Spinal cord (tissue), 10 donors: ENCODE measurements around the gene NCOA1. TPM values are rescaled to one million over a fixed set of nuclear protein-coding genes. Genes with fewer than 3 reads are reported as not detected.

Experiments
- DNase-seq, 6 donors: peaks; one replicate each; pipeline versions ENCODE4 v3.0.0 to v3.0.0-alpha.2; 2013 to 2015; ENCODE audit warnings: low spot score in 6 of 6, low read depth in 4 of 6
- H3K27ac ChIP-seq: one replicate; pipeline ENCODE4 v1.5.1; 2013; ENCODE audit warnings: low read depth, low read length, control low read depth
- H3K27me3 ChIP-seq: one replicate; pipeline ENCODE4 v1.6.1; 2013; ENCODE audit warnings: low read length; ENCODE audit not compliant: control insufficient read depth, insufficient read depth
- H3K36me3 ChIP-seq: one replicate; pipeline ENCODE4 v1.6.1; 2013; ENCODE audit warnings: low read length; ENCODE audit not compliant: control insufficient read depth, insufficient read depth
- H3K4me1 ChIP-seq: one replicate; pipeline ENCODE4 v1.6.1; 2013; ENCODE audit warnings: low read length; ENCODE audit not compliant: control insufficient read depth, insufficient read depth
- H3K4me3 ChIP-seq: one replicate; pipeline ENCODE4 v1.5.1; 2013; ENCODE audit warnings: low read depth, low read length, control low read depth
- H3K9me3 ChIP-seq: one replicate; pipeline ENCODE4 v1.6.1; 2013; ENCODE audit warnings: low read length; ENCODE audit not compliant: control insufficient read depth, insufficient read depth
- WGBS: methylation state at CpG from one replicate; pipeline ENCODE4 v1.1.5; 2013; ENCODE audit warnings: missing lambda C conversion rate; ENCODE audit not compliant: insufficient coverage; 5-methylcytosine and 5-hydroxymethylcytosine counted together
- polyA plus RNA-seq, 2 donors: library from polyadenylated mRNA; unstranded; fragments of 120-200 nt; gene quantifications; one replicate each; pipeline ENCODE4 v1.2.1, GENCODE V29; 2013; ENCODE audit not compliant: insufficient read length in 2 of 2
- total RNA-seq, 2 donors: library from RNA; depleted of rRNA in 1 of 2; stranded (reverse); fragments of 120-200 nt in 1 of 2; fragments of >200 nt in 1 of 2; gene quantifications; one replicate each; pipeline versions ENCODE4 v1.2.3 to v1.2.4, GENCODE V29; 2013 to 2014
- donor health status: healthy.

The NCOA1 gene
- total and polyA plus RNA-seq, 4 donors, result 50.3 to 87.7 (median 73.1) TPM

- H3K27me3 ChIP-seq, result no peaks in the 10 kb centered on the region
- H3K4me3 ChIP-seq, result no peak overlapping the region
- no peaks in the 10 kb centered on the region for H3K4me1 ChIP-seq
- no peak overlapping the region for H3K27ac ChIP-seq
- 61% methylated on average over 2 of the region's 3 CpGs for WGBS
- no peak for DNase-seq
- H3K36me3 ChIP-seq, result peaks cover 3% of the 10 kb centered on the region
- H3K9me3 ChIP-seq, result no peaks in the 10 kb centered on the region
Observed at GRCh38 chr2:24708537-24709152, 217.6 kb downstream of the NCOA1 start.

DNA sequence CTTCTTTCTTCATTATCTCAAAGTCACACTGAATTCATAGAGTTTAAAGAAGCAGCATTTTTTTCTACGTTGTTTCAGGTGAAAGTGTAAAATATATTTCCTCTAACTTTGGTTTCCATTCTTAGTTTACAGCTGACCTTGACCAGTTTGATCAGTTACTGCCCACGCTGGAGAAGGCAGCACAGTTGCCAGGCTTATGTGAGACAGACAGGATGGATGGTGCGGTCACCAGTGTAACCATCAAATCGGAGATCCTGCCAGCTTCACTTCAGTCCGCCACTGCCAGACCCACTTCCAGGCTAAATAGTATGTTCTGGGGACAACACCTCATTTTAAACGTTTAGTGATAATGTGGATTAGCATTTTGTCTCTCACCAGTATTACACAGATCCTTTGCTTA is 219.8 kb downstream of the NCOA1 start:
- Histone ChIP-seq H3K4me1 (no peaks in the 10 kb centered on the region), H3K27ac (no peak overlapping the region), H3K36me3 (peaks cover 3% of the 10 kb centered on the region), H3K27me3 (no peaks in the 10 kb centered on the region), H3K4me3 (no peak overlapping the region), H3K9me3 (no peaks in the 10 kb centered on the region)
- 81% methylated on average over 2 of the region's 6 CpGs for WGBS
- DNase-seq, result no peak

- DNase-seq, result no peak
- no CpG with 5 or more reads among the region's 2 CpGs for WGBS
- Histone ChIP-seq H3K36me3 (peaks cover 3% of the 10 kb centered on the region), H3K27ac (no peak overlapping the region), H3K4me3 (no peak overlapping the region), H3K4me1 (no peaks in the 10 kb centered on the region), H3K27me3 (no peaks in the 10 kb centered on the region), H3K9me3 (no peaks in the 10 kb centered on the region)
Observed at GRCh38 chr2:24711865-24712264, 220.8 kb downstream of the NCOA1 start.

DNA sequence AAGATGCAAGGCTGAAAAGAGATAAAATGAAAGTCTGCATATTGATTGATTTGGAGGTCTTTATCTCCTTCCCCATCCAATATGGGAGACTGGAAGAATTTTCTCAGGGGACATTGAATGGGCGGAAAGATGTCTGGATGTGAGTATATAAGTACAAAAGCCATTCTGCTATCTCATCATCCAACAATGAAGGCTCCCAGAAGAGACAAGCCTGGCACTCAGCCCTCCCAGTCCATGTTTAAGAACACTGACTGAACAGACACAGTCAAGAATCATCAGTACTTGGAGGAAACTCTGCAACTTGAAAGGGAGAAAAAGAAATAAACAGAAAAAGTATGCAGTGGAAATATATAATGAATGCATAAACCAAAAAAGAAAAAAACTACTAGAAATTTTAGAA is 221.2 kb downstream of the NCOA1 start:
- H3K36me3 ChIP-seq, result peaks cover 3% of the 10 kb centered on the region
- WGBS, result no CpG with 5 or more reads among the region's 1 CpG
- H3K9me3 ChIP-seq, result no peaks in the 10 kb centered on the region
- no peak overlapping the region for H3K27ac ChIP-seq
- H3K4me1 ChIP-seq, result no peaks in the 10 kb centered on the region
- H3K27me3 ChIP-seq, result no peaks in the 10 kb centered on the region
- DNase-seq, result peak in 1 of 6 donors; percentile 36
- no peak overlapping the region for H3K4me3 ChIP-seq

DNA sequence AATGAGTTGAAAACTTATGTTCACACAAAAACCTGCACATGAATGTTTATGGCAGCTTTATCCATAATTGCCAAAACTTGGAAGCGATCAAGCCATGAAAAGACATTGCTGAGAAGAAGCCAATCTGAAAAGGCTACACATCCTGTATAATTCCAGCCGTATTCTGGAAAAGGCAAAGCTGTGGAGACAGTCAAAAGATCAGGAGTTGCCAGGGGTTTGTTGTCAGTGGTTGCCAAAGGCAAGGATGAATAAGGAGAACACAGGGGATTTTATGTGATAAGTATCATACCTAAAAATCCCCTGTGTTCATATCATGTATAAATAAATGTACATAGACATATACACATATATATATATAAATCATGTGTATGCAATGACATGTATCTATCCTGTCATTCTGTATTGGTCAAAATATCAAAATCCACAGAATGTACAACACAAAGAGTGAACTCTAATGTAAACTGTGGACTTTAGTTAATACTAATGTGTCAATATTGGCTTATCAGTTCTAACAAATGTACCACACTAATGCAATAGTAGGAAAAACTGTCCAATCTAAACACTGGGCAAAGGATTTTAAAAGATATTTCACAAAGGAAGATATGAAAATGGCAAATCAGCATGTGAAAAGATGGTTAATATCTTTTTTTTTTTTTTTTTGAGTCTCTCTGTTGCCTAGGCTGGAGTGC is 226.4 kb downstream of the NCOA1 start:
- H3K27ac ChIP-seq, result no peak overlapping the region
- 100% methylated on average over 1 of the region's 2 CpGs for WGBS
- peaks cover 9% of the 10 kb centered on the region for H3K36me3 ChIP-seq
- H3K4me3 ChIP-seq, result no peak overlapping the region
- peak in 1 of 6 donors; percentile 39 for DNase-seq
- H3K27me3 ChIP-seq, result no peaks in the 10 kb centered on the region
- peaks cover 4% of the 10 kb centered on the region for H3K4me1 ChIP-seq
- H3K9me3 ChIP-seq, result no peaks in the 10 kb centered on the region

DNA sequence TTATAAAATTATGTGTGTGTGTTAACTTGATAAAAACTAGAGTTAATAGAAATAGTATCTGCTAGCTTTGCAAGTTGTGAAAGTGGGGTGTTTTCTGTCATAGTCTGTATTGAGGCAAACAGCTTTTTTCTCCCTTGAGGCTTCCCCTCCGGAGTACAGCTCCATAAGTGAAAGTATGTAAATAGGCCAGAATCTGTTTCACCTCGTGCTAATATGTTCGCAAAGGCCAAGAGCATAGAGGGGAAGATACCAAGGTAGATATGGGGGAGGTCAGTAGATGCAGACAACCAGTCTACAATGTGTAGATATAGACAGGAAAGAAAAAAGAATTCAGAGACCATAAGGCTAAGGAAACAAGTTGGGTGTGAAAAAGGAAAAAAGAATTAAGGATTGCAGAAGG is 229.3 kb downstream of the NCOA1 start:
- Histone ChIP-seq H3K27me3 (no peaks in the 10 kb centered on the region), H3K9me3 (no peaks in the 10 kb centered on the region), H3K36me3 (peaks cover 9% of the 10 kb centered on the region), H3K4me3 (no peak overlapping the region), H3K27ac (no peak overlapping the region), H3K4me1 (peaks cover 4% of the 10 kb centered on the region)
- 91% methylated on average over 2 of the region's 3 CpGs for WGBS
- no peak for DNase-seq

- peak; percentile 40 to 91 (median 65) for DNase-seq
- Histone ChIP-seq H3K4me3 (no peak overlapping the region), H3K36me3 (peaks cover 9% of the 10 kb centered on the region), H3K4me1 (peaks cover 4% of the 10 kb centered on the region), H3K27ac (peak overlapping the region; percentile 62), H3K9me3 (no peaks in the 10 kb centered on the region), H3K27me3 (no peaks in the 10 kb centered on the region)
Observed at GRCh38 chr2:24721470-24721869, 230.4 kb downstream of the NCOA1 start.

DNA sequence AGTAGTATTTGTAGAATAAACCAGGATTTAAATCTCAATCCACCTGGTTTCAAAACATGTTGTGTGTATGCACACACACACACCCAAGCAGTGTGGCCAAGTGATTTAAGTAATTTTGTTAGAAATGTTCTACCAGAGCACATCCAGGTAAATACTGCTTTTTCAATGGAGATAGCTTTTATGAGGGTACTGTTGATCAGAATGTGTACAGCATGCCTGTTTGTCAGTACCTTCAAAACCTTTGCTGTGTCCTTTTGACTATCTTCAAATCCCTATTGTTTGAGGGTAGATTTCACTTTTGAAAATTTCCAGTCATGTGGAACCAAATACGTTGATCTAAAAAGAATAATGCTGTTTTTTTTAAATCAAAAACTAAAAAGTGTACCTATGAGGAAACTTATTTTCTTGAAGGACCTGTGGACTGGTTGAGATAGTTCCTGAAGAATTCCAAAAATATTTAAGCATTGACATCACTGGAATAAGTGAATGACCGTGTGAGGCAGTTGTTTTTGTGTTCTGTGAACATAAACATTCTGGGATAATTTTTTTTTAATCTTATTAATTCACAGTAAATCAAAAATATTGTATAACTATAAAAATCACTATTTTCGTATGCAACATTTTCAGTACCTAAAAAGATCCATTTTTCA is 231.2 kb downstream of the NCOA1 start:
- Histone ChIP-seq H3K9me3 (no peaks in the 10 kb centered on the region), H3K4me1 (peaks cover 4% of the 10 kb centered on the region), H3K27me3 (no peaks in the 10 kb centered on the region), H3K27ac (peak overlapping the region; percentile 42), H3K4me3 (no peak overlapping the region), H3K36me3 (peaks cover 13% of the 10 kb centered on the region)
- WGBS, result no CpG with 5 or more reads among the region's 3 CpGs
- DNase-seq, result no peak

- no CpG with 5 or more reads among the region's 1 CpG for WGBS
- no peak for DNase-seq
Observed at GRCh38 chr2:24723191-24723590, 232.1 kb downstream of the NCOA1 start.

DNA sequence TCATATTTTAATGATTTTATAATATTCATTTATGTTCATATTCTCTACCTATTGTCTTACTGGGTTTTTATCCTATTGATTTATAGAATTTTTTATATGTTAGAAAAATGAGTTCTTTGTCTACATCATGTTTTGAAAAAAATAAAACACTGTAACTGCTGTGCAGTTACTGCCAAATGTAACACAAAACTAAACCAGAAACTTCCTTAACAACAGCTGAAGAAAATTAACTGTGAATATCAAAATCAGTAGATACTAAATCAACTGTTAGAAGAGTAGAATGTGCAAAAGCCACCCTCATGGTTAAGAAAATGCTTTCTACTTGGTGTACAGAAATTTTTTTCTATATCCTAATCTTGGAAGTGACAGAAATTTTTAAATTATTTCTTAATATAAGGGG is 232.6 kb downstream of the NCOA1 start:
- DNase-seq, result no peak
- Histone ChIP-seq H3K9me3 (no peaks in the 10 kb centered on the region), H3K27me3 (no peaks in the 10 kb centered on the region), H3K4me3 (no peak overlapping the region), H3K36me3 (peaks cover 6% of the 10 kb centered on the region), H3K4me1 (peaks cover 4% of the 10 kb centered on the region), H3K27ac (no peak overlapping the region)

More at GRCh38 chr2:24723191-24723590, 232.1 kb downstream of the NCOA1 start:
- Histone ChIP-seq H3K27me3 (no peaks in the 10 kb centered on the region), H3K4me1 (peaks cover 4% of the 10 kb centered on the region), H3K4me3 (no peak overlapping the region), H3K27ac (no peak overlapping the region), H3K9me3 (no peaks in the 10 kb centered on the region), H3K36me3 (peaks cover 9% of the 10 kb centered on the region)
